Spleen (tissue), 11 donors: ENCODE data around the gene MMD. TPM values are rescaled to one million over a fixed set of nuclear protein-coding genes. Genes with fewer than 3 reads are reported as not detected.
"Not testable (repeated sequence)": the region's sequence is repeated elsewhere in the genome, so short reads cannot be mapped to it uniquely, and the experiment has no call there.

Experiments used
- DNase-seq: peaks from one replicate; pipeline ENCODE4 v3.0.0-alpha.2; 2020
- H3K27ac ChIP-seq, 8 donors: fragments of 200-600 bp; sonication (generic) in 7 of 8; 1 replicate in 4 of 8; 2 replicates in 4 of 8; pipeline versions ENCODE4 v1.5.0 to v1.8.0; 2016 to 2021; ENCODE audit warnings: inconsistent platforms in 4 of 8, mild to moderate bottlenecking in 4 of 8, moderate library complexity in 1 of 8
- H3K27me3 ChIP-seq, 7 donors: fragments of 200-600 bp; sonication (generic) in 6 of 7; replicated peaks in 1 of 7; 1 replicate in 4 of 7; 2 replicates in 3 of 7; pipeline versions ENCODE4 v1.5.0 to v1.8.0; 2016 to 2021; ENCODE audit warnings: inconsistent platforms in 3 of 7, mild to moderate bottlenecking in 1 of 7
- H3K36me3 ChIP-seq, 6 donors: fragments of 200-600 bp; sonication (generic) in 5 of 6; 1 replicate in 4 of 6; 2 replicates in 2 of 6; pipeline versions ENCODE4 v1.5.0 to v1.8.0; 2016 to 2021; ENCODE audit warnings: inconsistent platforms in 2 of 6
- H3K4me1 ChIP-seq, 6 donors: fragments of 200-600 bp; sonication (generic) in 5 of 6; 1 replicate in 3 of 6; 2 replicates in 3 of 6; pipeline versions ENCODE4 v1.5.0 to v1.8.0; 2016 to 2021; ENCODE audit warnings: inconsistent platforms in 3 of 6
- H3K4me3 ChIP-seq, 8 donors: fragments of 200-600 bp; sonication (generic) in 7 of 8; 1 replicate in 4 of 8; 2 replicates in 4 of 8; pipeline versions ENCODE4 v1.5.0 to v1.8.0; 2016 to 2021; ENCODE audit warnings: inconsistent platforms in 4 of 8, mild to moderate bottlenecking in 4 of 8, moderate library complexity in 2 of 8
- H3K9me3 ChIP-seq, 8 donors: fragments of 200-600 bp; sonication (generic) in 7 of 8; 1 replicate in 4 of 8; 2 replicates in 4 of 8; pipeline versions ENCODE4 v1.5.0 to v1.8.0; 2016 to 2021; ENCODE audit warnings: inconsistent platforms in 4 of 8
- POLR2A ChIP-seq, 3 donors: fragments of 450-650 bp; IDR thresholded peaks; one replicate each; pipeline ENCODE4 v1.5.1; 2017; ENCODE audit warnings: antibody characterized with exemption in 3 of 3, mild to moderate bottlenecking in 1 of 3
- POLR2AphosphoS5 ChIP-seq, 3 donors: sonication (generic); formaldehyde crosslinking; IDR thresholded peaks; one replicate each; pipeline ENCODE4 v1.5.1; 2017; ENCODE audit warnings: antibody characterized with exemption in 3 of 3
- WGBS, 5 donors: extraction: QIAGEN DNeasy Blood & Tissue Kit in 3 of 5; methylation state at CpG; one replicate each; pipeline versions ENCODE4 v1.1.5 to v1.1.7; 2013 to 2018; 5-methylcytosine and 5-hydroxymethylcytosine counted together
- intact Hi-C: fragments of 100-400 bp; cut with DNase I; formaldehyde crosslinking; loops from one replicate; pipeline ENCODE4 v1.15.0; 2023; ENCODE audit warnings: low total_unique reads
- polyA plus RNA-seq, 3 donors: library from polyadenylated mRNA; stranded (reverse); fragments of 200-250 nt; gene quantifications; one replicate each; pipeline ENCODE4 v1.2.1, GENCODE V29; 2013
- total RNA-seq, 7 donors: library from RNA; depleted of rRNA in 3 of 7; stranded (reverse); fragments of >200 nt in 3 of 7; fragmentation: NEBNext Ultra II Directional in 4 of 7; extraction: Animal tissue kit (Norgen Biotek cat#: 25700) in 4 of 7; gene quantifications; one replicate each; pipeline versions ENCODE4 v1.1.0 to v1.2.1, GENCODE V29; 2016 to 2021
- TF ChIP-seq, protein P1 (sequence below), 11 experiments: fragments of 200-600 bp in 7 of 11; fragments of 450-650 bp in 4 of 11; sonication (generic) in 4 of 11; IDR thresholded peaks in 8 of 11; conservative IDR thresholded peaks in 3 of 11; 1 replicate in 7 of 11; 2 replicates in 4 of 11; pipeline versions ENCODE4 v1.4.0 to v1.8.0; 2016 to 2021; ENCODE audit warnings: antibody characterized with exemption in 11 of 11, inconsistent platforms in 4 of 11, mild to moderate bottlenecking in 1 of 11
- donor health status: healthy with polysubstance abuse.
- donor health status: DM: no; HTN: no; CAD: no; lungs with moderate emphysema.
- donor health status: DM: no; HTN: no; CAD: no.
- donor health status: Bipolar disorder and iron deficiency.
- donor health status: healthy.
- donor health status: DM: no; HTN: no; CAD: no.
- donor health status: DM: yes; HTN: yes; CAD: no.

Gene MMD
- total and polyA plus RNA-seq, 10 donors: 18.6 to 47.9 (median 37.4) TPM

DNA sequence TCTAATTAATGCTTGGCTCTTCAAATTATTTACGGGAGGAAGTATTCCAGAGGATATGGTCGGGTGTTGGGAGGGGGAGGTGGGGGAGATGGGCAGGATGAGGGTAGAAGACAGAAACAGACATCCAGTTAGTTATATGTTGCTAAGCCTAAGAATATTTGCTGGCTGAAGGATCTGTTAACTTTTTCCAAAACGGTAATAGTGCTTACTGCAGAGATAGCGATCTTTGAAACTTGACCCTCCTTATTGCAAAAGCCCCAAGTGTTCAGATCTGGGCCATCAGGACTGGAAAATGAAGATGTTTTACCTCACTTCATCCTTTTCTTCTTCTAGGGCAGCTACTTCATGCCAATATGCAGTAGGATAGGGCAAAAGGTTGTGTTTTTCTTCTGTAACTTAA lies 27.0 kb upstream of the MMD start:
- intact Hi-C loops: no loop called here
- DNase-seq: no peak
- 48 to 63% (median 58%) methylated on average over 4 of the region's 4 CpGs for WGBS, 5 donors
- peaks cover 0 to 30% (median 4%) of the 10 kb centered on the region in 6 donors for H3K4me1 ChIP-seq
- peak overlapping the region in 1 of 8 donors; percentile 13 for H3K27ac ChIP-seq
- no peaks in the 10 kb centered on the region for H3K27me3 ChIP-seq
- TF ChIP-seq POLR2A (IDR thresholded peaks at IDR 0.05) (no peak), POLR2AphosphoS5 (IDR thresholded peaks at IDR 0.05) (no peak)
- TF ChIP-seq, protein P1, sequence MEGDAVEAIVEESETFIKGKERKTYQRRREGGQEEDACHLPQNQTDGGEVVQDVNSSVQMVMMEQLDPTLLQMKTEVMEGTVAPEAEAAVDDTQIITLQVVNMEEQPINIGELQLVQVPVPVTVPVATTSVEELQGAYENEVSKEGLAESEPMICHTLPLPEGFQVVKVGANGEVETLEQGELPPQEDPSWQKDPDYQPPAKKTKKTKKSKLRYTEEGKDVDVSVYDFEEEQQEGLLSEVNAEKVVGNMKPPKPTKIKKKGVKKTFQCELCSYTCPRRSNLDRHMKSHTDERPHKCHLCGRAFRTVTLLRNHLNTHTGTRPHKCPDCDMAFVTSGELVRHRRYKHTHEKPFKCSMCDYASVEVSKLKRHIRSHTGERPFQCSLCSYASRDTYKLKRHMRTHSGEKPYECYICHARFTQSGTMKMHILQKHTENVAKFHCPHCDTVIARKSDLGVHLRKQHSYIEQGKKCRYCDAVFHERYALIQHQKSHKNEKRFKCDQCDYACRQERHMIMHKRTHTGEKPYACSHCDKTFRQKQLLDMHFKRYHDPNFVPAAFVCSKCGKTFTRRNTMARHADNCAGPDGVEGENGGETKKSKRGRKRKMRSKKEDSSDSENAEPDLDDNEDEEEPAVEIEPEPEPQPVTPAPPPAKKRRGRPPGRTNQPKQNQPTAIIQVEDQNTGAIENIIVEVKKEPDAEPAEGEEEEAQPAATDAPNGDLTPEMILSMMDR (IDR thresholded peaks at IDR 0.05 in 8 of 11, conservative IDR thresholded peaks at IDR 0.05 in 3 of 11): no peak
- H3K9me3 ChIP-seq: no peaks in the 10 kb centered on the region
- H3K36me3 ChIP-seq: no peaks in the 10 kb centered on the region
- H3K4me3 ChIP-seq: no peak overlapping the region

- no peak for DNase-seq
- TF ChIP-seq POLR2AphosphoS5 (IDR thresholded peaks at IDR 0.05) (no peak), POLR2A (IDR thresholded peaks at IDR 0.05) (no peak)
- TF ChIP-seq, protein P1 (IDR thresholded peaks at IDR 0.05 in 8 of 11, conservative IDR thresholded peaks at IDR 0.05 in 3 of 11): no peak
- Histone ChIP-seq H3K9me3 (no peaks in the 10 kb centered on the region), H3K36me3 (no peaks in the 10 kb centered on the region), H3K27me3 (no peaks in the 10 kb centered on the region), H3K27ac (peak overlapping the region in 4 of 8 donors; percentile 6 to 46 (median 37)), H3K4me1 (peaks cover 0 to 29% (median 3%) of the 10 kb centered on the region in 6 donors), H3K4me3 (no peak overlapping the region)
- 80 to 93% (median 88%) methylated on average over 4 of the region's 4 CpGs for WGBS, 5 donors
- intact Hi-C loops: no loop called here
These were observed 25.1 kb upstream of the MMD start for GRCh38 chr17:55446581-55447205.

GRCh38 chr17:55446004-55446403 lies 24.4 kb upstream of the MMD start:
- H3K9me3 ChIP-seq, DNase-seq, H3K4me3 ChIP-seq, H3K27me3 ChIP-seq, intact Hi-C loops, H3K36me3 ChIP-seq: not testable (repeated sequence)
- peaks cover 0 to 22% (median 3%) of the 10 kb centered on the region in 6 donors for H3K4me1 ChIP-seq
- 90 to 99% (median 94%) methylated on average over 4 of the region's 4 CpGs for WGBS, 5 donors
- H3K27ac ChIP-seq: peak overlapping the region in 4 of 8 donors; percentile 6 to 46 (median 40)

DNA sequence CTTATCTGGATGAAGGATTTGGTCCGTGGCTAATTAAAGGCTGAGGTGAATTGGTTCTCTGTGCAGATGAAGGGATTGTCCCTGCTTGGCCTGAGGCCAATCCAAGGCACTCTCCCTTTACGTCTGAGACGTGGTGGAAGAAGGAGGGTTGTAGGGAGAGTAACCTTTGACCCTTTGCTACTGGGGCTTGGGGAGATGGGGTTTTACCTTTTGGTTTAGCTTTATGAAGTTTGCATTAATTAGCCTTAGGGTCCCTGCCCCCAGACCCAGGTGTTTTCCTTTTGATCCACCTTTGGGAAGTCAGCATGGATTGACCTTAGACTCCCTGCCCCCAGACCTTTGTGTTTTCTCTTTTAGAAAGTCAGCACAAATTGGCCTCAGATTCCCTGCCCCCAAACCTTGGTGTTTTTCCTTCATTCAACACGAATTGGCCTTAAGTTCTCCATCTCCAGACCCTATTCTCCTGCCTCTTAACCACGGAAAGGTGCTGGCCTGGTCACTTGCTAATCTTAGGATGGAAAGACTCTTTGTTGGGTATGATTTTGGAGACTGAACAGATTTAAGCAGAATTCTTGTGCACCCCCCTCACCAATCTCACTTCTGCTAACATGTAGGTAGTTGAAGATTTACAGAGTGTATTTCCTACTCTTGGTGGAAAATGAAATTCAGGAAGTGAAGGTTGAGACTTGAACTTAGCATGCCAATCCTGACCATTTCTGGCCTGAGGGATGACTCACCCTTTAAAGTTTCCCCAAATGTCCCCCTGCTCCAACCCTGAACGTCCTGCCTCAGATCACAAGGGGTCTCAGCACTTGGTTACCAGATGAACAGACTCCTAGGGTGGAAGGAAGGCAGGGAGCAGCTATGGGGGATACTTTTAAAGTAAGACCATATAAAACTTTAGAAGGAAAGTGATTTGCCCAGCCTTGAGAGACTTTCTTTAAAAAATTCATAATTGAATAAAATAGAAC lies 23.1 kb upstream of the MMD start:
- Histone ChIP-seq H3K27ac (peak overlapping the region in 4 of 8 donors; percentile 8 to 46 (median 38)), H3K4me3 (no peak overlapping the region), H3K4me1 (peaks cover 0 to 19% (median 3%) of the 10 kb centered on the region in 6 donors), H3K27me3 (no peaks in the 10 kb centered on the region), H3K36me3 (no peaks in the 10 kb centered on the region), H3K9me3 (no peaks in the 10 kb centered on the region)
- DNase-seq: no peak
- intact Hi-C loops: no loop called here
- TF ChIP-seq, protein P1 (IDR thresholded peaks at IDR 0.05 in 8 of 11, conservative IDR thresholded peaks at IDR 0.05 in 3 of 11): no peak
- TF ChIP-seq POLR2A (IDR thresholded peaks at IDR 0.05) (no peak), POLR2AphosphoS5 (IDR thresholded peaks at IDR 0.05) (no peak)
- 63 to 79% (median 66%) methylated on average over 6 of the region's 6 CpGs for WGBS, 5 donors
